GM21825 (cell line): ENCODE measurements around the gene PIP5K1C.

Source experiments
- ATAC-seq: cut with Tn5 transposase; IDR thresholded peaks from one replicate; pipeline ENCODE4 v1.9.1; 2021; ENCODE audit warnings: mild to moderate bottlenecking, moderate library complexity; ENCODE audit not compliant: unreplicated experiment

PIP5K1C gene

DNA sequence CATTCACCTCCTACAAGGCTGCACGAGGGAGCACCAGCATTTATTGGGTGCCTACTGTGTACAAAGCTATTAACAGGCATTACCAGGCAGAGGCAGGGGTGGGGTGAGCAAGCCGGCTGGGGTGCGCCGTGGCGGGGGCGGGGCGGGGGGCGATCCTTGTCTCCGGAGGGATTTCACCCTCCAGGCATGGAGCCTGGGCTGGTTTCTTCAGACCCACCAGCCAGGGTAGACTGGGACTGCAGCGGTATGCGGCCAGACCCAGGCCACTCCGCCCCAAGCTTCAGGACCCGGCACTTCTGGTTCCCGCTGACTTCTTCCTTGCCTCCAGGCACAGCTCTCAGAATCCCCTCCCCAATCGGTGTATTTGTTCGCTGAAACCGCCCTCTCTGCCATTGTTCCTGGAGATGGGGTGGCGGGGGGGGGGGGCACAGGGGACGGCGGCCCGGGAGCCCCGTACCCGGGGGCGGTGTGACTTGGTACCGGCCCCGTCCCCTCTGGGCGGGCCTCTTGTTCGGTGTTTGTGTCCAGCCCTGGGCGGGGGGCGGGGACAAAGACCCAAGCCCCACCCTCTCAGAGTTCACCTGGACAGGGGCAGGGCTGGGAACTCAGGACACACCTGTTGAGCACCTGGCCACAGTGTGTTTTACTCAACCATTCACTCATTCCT, 22.3 kb upstream of the PIP5K1C start:
- ATAC-seq: no peak

DNA sequence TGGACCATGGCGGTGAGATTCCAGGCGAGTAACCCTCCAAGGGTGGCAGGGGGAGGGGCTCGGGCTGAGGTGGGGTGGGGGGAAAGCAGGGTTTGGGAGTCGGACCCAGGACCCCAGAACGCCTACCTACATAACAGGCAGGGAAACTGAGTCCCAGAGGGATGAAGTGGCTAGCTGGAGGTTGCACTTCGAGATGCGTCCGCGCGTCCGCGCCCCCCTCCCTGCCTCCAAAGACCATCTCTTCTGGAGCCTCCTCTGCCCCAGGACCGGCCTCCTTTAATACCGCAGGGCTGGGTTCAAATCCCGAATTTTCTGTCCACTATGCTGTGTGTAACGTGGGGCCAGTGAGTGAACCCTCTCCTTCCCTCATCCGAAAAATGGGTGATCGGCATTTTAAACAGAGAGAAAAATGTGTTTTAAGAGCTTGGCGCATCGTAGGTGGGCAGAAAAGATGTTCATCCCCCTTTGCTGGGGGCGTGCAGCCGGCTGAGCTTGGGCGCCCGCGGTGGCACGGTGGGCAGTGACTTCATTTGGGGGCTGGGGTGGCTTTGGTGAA, 21.7 kb upstream of the PIP5K1C start:
- no peak for ATAC-seq

DNA sequence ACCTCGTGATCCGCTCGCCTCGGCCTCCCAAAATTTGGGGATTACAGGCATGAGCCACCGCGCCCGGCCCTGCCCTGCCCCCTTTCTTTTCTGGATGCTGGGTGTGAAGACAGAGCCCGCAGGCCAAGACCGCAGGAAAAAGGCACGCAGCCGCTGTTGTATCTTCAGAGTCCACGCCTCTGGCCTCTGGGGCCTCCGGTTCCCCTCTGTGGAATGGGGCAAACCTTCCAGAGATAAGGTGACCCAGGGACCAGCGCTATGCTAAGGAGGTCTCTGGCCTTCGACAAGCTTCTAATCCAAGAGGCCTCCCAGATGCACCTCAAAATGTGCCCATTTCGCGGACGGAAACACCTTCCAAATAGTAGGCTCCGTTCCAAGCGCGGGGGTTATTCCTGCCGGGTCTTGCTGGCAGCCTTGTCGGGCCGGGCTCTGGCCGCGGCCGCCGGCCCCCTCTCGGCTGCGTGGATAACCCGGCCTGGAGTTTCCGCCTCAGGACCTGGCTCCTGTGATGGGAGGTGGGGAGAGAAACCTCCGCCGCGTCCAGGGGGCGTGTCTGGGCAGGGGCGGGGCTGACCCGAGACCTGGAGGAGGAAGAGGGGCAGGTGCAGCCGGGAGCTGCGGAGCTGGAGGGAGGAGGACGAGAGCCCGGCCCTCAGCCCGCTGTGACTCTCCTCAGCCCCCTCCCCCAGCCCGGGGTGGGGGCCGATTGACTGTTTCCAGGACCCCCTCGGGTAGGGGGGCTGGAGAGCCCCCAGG, 21.0 kb upstream of the PIP5K1C start:
- ATAC-seq: no peak

DNA sequence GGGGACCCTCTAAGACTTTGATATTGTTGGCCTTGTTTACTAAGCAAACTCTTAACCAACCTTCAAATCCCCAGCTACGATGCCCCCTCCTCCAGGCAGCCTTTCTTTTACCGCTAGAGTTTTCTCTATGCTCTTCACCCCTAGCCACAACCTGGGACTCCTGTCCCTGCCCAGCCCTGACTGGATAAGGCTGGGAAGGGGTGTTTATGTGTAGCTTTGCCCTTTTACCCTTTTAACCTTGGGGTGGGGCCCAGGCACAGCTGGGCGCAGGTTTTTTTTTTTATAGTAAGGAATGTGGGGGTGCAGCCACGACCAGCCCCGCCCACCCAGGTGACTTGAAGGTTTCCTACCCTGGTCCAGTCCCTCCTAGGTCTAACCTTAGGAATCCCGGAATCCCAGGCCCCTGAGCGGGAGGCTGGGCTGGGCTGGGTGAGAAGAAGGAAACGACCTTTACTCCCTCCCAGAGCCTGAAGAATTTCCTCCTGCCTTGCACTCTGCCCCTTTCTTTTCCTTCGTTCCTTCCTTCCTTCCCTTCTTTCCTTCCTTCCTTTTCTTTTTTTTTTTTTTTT, 20.2 kb upstream of the PIP5K1C start:
- no peak for ATAC-seq

DNA sequence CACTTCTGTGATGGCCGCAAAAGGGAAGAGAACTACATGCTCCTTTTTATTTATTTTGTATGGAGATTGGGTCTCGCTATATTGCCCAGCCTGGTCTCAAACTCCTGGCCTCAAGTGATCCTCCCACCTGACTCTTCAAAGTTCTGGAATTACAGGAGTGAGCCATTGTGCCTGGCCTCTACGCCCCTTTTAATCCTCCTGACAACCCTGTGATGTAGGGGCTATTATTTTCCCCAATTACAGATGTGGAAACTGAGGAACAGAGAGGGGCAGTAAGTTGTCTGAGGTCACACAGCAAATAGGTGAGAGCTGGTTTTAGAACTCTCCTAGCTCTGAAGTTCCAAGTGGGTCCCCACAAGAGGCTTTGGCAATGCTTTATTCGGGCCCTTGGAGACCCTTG, 19.6 kb upstream of the PIP5K1C start:
- ATAC-seq: no peak

DNA sequence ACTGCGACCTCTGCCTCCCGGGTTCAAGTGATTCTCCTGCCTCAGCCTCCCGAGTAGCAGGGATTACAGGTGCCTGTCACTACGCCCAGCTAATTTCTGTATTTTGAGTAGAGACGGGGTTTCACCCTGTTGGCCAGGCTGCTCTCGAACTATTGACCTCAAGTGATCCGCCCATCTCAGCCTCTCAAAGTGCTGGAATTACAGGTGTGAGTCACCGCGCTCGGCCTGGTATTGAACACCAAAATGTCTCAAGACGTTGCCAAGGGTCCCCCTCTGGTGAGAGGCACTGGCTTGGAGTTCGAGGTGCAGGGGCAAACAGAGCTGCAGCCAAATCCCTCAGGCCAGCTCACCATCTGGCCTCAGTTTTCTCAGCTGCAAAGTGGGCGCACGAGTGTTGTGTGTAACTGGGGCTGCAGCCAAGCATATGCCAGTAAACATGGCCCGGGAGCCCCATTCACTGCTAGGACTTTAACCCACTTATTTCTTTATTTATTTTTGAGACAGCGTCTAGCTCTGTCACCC, 15.9 kb upstream of the PIP5K1C start:
- no peak for ATAC-seq

DNA sequence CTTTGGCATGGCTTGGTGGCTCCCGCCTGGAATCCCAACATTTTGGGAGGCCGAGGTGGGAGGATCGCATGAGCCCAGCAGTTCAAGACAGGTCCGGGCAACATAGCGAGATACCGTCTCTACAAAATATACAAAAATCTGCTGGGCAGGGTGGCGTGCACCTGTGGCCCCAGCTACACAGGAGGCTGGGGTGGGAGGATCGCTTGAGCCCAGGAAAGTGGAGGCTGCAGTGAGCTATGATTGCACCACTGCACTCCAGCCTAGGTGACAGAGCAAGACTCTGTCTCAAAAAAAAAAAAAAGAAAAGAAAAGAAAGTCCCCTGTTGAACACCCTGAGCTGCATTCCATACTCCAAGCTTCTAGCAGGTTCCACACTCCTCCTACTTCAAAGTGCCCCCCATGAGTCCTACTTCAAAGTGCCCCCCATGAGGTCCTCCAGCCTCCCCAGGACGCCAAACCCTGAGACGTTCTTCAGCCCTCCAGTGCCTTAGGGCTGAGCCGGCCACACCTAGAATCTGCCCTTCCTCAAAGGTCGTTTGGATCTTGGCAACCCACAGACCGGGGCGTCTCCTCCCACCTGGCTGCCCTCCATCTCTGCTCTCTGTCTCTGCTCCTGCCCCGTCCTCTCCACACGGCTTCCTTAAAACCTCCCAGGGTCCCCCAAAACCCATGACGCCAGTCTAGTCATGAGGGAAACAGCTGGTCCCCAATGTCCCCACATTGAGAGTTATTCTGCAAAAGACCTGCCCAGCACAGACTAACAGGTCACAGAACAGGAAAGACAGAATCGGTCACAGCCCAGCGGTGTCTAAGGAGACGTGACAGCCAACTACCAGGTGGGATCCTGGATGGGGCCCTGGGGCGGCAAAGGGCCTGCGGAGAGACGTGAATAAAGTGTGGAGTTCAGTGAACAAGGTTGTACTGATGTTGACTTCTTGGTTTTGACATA, 12.7 kb upstream of the PIP5K1C start:
- ATAC-seq: no peak

DNA sequence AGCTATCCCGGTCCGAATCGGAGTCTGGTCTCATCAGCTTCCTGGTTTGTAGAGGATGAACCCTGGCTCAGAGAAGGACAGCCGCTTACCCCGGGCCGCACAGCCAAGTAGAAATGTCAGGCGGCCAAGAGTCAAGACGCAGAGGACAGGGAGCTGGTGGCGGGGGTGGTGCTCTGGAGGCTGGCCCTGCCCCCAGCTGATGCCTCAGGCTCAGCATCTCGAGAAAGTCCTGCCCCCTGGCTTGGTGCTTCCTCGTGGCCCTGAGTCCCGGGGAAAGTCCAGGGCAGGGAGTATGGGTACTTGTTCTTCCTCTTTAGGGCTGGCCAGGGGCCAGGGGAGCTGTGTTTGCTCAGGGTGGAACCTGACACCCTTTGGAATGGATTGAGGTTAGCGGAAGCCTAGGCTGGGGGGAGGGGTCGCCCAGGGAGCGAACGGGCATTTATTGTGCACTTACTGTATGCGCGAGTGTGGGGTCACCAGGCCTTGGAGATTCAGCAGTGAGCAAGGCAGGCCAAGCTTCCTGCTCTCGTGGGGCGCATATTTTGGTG, 10.1 kb upstream of the PIP5K1C start:
- ATAC-seq: no peak

DNA sequence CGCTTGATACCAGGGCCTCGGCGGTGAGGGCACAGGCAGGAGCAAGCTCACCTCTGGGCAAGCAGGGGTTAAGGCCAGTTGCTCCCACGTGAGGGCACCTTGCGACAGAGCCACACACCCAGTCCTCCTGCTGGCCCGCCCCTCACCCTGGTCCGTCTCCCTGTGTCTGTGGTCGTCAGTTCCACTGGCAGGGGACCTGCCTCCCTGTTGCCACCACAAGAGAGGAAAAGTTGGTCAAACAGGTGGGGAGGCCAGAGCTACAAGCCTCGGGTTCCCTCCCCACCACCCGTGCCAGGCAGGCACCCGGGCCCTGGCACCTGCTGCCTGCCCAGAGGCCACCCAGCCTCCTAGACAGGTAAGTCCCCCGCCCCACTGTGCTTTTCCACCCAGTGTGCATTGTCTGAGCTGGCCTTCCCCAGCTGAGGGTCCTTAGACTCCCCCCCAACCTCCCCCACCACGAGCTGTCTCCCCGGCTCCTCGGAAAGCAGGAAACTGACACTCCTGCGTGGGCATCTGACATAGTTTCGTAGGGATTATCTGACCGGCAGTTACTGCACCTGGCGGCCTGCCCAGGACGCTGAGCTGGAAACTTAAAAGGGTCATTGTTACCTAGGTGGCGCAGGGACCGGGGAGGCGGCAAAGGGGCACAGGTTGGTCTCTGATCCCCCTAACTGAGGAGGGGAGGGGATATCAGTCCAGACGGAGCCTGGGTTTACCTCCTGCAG, 8.1 kb upstream of the PIP5K1C start, which contains the start of gene TJP3:
TSS of gene TJP3 (plus strand) at position 178 of the 725 bp plus-strand sequence. CDS start 20,049 bp downstream, outside the sequence.
- no peak for ATAC-seq

DNA sequence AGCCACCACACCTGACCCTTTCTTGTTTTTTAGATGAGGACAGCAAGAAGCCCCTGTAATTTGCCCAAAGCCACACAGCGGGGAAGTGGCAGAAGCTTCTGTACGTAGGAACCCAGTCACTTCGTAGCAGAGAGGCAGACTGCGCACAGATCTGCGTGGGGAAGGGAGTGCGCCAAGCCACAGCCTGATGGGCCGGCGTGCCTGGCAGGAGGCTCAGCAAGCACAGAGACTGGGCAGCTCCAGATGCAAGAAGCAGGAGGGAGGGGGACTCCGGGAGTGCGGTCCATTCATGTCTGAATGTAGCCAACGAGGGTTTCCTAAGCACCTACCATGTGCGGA, 7.6 kb upstream of the PIP5K1C start:
- ATAC-seq: no peak

DNA sequence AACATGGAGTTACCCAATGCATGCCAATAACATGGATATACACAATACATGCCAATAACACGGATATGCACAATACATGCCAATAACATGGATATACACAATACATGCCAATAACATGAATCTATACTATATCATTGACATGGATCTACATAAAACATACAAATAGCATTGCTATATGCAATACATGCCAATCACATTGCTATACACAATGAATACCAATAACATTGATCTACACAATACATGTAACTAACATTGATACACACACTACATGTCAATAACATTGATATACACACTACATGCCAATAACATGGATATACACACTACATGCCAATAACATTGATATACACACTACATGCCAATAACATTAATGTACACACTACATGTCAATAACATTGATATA, 932 bp upstream of the PIP5K1C start:
- ATAC-seq: no peak

DNA sequence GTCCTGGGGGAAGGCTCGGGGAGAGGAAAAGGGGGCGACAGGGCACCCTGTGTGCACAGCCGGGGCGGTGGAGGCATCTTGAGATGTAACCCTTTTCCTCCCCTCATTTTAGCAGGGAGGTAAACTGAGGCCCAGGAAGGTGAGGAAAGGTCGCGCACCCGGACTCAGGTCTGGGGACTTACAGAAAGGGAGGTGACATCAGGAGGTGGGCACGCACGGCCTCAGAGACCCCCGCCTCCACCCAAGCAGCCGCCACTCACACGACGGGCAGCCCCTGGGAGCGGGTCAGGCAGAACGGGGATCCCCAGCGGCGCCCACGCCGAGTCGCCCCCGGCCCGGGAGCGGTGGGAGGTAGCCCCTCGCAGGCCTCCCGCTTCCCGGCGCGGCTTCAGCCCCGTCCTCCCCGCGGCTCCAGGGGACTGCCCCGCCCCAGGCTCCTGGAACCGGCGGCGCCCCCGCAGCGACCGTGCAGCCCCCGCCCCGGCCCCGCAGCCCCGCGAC, 477 bp downstream of the PIP5K1C start:
- peak; percentile 14 for ATAC-seq

DNA sequence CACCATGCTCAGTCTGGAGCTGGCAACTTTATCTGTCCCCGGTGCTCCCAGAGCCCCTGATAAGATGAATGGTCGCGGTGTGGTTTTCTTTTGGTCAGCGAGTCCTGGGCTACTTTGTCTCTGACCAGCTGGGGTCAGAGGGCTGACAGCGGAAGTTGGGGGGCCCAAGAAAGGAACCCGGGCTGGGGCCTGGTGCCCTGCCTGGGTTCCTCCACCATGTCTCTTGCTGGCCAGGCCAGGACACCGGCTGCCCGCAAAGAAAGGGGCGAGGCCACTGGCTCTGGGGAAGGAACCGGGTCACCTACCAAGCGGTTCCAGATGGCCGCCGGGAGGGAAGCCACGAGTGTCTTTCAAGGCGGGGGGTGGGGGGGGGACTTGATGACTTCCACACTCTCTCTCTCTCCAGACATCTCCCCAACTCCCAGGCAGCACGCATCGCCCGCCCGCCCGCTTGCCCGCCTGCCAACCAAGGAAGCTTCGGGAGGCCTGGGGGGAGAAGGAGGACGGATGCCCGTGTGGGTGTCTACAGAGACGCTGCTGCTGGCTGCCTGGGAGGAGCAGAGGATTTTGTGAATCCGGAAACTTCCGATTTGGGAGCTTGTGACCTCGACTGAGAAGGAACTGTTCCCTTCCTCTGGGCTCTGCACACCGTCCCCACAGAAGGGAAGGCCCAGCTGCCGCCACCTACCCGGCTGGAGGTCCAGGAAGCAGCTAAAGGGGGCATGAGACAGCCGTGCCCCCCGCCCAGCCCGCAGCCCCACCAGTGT, 1.1 kb downstream of the PIP5K1C start:
- ATAC-seq: no peak

DNA sequence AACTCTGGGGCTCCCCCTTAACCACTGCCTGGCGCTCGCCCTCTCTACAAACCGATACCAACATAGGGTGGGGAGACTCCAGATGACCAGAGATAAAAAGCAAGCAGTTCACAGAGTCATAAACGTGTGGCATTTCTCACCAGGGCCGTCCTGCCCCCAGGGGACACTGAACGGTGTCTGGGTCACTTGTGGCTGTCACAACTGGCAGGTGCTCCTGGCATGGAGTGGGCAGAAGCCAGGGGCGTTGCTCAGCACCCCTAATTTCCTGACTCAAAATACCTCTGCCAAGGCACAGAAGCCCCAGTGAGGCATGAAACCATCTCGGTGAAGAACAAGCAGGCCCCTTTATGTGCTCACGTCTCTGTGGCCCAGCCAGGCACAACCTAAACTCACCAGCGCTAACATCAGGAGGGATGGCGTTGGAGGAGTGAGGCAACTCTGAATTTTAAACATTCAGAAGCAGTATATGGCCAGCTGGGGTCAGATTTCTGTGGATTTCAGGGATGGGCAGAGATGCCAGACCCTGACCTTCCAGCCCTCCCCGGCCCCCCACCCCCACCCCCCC, 1.8 kb downstream of the PIP5K1C start:
- ATAC-seq: no peak

DNA sequence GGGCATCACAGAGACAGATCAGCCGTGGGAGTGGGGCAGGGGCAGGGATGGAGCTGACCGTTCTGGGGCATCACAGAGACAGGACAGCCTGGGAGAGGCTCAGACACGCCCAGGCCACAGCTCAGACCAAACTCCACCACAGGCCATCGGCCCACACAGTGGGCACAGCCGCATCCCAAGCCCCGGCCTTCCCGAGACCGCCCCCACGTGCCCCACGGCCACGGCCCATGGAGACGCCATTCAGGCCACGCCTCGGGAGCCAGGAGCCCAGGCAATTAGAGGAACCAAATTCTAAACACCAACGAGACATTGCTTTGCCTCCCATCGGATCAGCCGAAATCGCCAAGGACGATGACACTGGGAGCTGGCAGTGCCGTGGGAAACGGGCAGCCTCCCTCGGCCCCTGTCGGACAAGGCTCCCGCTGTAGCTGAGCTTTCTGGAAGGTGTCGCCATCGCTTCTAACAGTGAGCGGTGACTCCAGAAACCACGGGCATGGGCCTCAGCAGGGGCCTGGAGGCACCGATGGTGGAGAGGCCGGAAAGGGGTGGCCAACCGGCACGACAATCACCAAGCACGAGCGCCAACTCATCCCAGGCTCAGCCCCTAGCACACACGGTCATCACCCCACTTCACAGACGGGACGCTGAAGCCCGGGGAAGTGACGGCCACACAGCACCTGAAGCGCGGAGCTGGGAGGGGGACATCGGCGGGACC, 2.4 kb downstream of the PIP5K1C start:
- no peak for ATAC-seq

DNA sequence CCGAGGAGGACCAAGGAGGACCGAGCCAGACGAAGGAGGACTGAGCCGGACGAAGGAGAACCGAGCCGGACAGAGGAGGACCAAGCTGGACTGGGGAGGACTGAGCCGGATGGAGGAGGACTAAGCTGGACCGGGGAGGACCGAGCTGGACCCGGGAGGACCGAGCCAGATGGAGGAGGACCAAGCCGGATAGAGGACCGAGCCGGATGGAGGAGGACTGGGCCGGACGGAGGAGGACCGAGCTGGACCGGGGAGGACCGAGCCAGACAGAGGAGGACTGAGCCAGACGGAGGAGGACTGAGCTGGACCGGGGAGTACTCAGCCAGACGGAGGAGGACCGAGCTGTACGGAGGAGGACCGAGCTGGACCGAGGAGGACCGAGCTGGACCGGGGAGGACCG, 3.2 kb downstream of the PIP5K1C start:
- ATAC-seq: no peak

DNA sequence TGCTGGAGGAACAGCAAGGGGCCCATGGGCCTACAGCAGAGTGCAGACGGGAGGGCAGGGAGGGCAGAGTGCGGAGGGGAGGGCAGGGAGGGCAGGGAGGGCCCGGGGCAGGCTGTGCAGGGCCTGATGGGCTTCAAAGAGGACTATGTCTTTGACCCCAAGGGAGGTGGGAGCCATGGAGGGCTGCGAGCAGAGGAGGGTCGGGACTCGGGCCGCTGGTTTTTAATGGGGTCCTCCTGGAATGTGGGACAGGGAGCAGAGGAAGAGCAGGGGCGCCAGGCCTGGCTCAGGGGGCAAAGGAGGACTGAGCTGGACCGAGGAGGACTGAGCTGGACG, 3.6 kb downstream of the PIP5K1C start:
- no peak for ATAC-seq
